ENCODE data around the gene GADD45B.

- TF ChIP-seq CTCF (IDR thresholded peaks at IDR 0.05) (no peak), POLR2A (IDR thresholded peaks at IDR 0.05) (no peak)
Measured at GRCh38 chr19:2482354-2483038, 6.6 kb downstream of the GADD45B start.

Measured in thyroid gland (tissue), 4 donors.